OCI-LY1 (cell line): ENCODE results near the gene ANXA7.

Experiments used
- H2AFZ ChIP-seq: fragments of 200-600 bp; sonication (generic), shearing (Covaris generic); 2 replicates; pipeline ENCODE4 v1.6.0; 2014; ENCODE audit warnings: antibody characterized with exemption, mild to moderate bottlenecking, low read length
- H3F3A ChIP-seq: fragments of 200-600 bp; sonication (generic), shearing (Covaris generic); 2 replicates; pipeline ENCODE4 v1.6.0; 2014; ENCODE audit warnings: mild to moderate bottlenecking, antibody characterized with exemption, low read length, moderate library complexity; ENCODE audit not compliant: insufficient read depth
- H3K27ac ChIP-seq: fragments of 200-600 bp; sonication (generic); 2 replicates; pipeline ENCODE4 v1.5.1; 2014; ENCODE audit warnings: low read length, mixed run types, mild to moderate bottlenecking, low read depth; ENCODE audit not compliant: poor library complexity, severe bottlenecking
- H3K27me3 ChIP-seq: fragments of 200-600 bp; sonication (generic); 2 replicates; pipeline ENCODE4 v1.6.0; 2014; ENCODE audit warnings: antibody characterized with exemption, mild to moderate bottlenecking, low read length, moderate library complexity; ENCODE audit not compliant: insufficient read depth
- H3K36me3 ChIP-seq: fragments of 200-600 bp; sonication (generic); 2 replicates; pipeline ENCODE4 v1.6.1; 2014; ENCODE audit warnings: mild to moderate bottlenecking, antibody characterized with exemption, low read length, moderate library complexity, mixed read lengths; ENCODE audit not compliant: insufficient read depth
- H3K4me1 ChIP-seq: fragments of 200-600 bp; sonication (generic); 2 replicates; pipeline ENCODE4 v1.5.1; 2014; ENCODE audit warnings: mild to moderate bottlenecking, low read length, moderate library complexity; ENCODE audit not compliant: insufficient read depth, severe bottlenecking
- H3K4me2 ChIP-seq: fragments of 200-600 bp; sonication (generic), shearing (Covaris generic); 2 replicates; pipeline ENCODE4 v1.6.1; 2014; ENCODE audit warnings: low read length
- H3K4me3 ChIP-seq: fragments of 200-600 bp; sonication (generic); 2 replicates; pipeline ENCODE4 v1.5.1; 2014; ENCODE audit warnings: low read length, low read depth, mild to moderate bottlenecking, mixed read lengths; ENCODE audit not compliant: poor library complexity, severe bottlenecking
- H3K79me2 ChIP-seq: fragments of 200-600 bp; shearing (Covaris generic); 2 replicates; pipeline ENCODE4 v1.6.1; 2016; ENCODE audit warnings: mixed run types, low read length, mixed read lengths; ENCODE audit not compliant: insufficient read depth
- H3K9ac ChIP-seq: fragments of 200-600 bp; sonication (generic), shearing (Covaris generic); 2 replicates; pipeline ENCODE4 v1.6.1; 2014; ENCODE audit warnings: mild to moderate bottlenecking, low read length, mixed read lengths
- H3K9me2 ChIP-seq: fragments of 200-600 bp; sonication (generic), shearing (Covaris generic); 2 replicates; pipeline ENCODE4 v1.6.1; 2014; ENCODE audit warnings: low read depth, mild to moderate bottlenecking, low read length, mixed read lengths
- H3K9me3 ChIP-seq: fragments of 200-600 bp; shearing (Covaris generic); 2 replicates; pipeline ENCODE4 v1.6.1; 2014; ENCODE audit warnings: low read length, mixed read lengths
- H4K20me1 ChIP-seq: fragments of 200-600 bp; sonication (generic), shearing (Covaris generic); 2 replicates; pipeline ENCODE4 v1.6.0; 2016; ENCODE audit warnings: mild to moderate bottlenecking, low read length; ENCODE audit not compliant: insufficient read depth
- EZH2 ChIP-seq: fragments of 200-600 bp; sonication (generic), shearing (Covaris generic); IDR thresholded peaks from 2 replicates; pipeline ENCODE4 v1.8.0; 2017; ENCODE audit warnings: borderline replicate concordance, mixed run types, mild to moderate bottlenecking, antibody characterized with exemption, low read length, moderate library complexity, mixed read lengths
- TF ChIP-seq, protein P1 (sequence below): fragments of 200-600 bp; sonication (generic), shearing (Covaris generic); IDR thresholded peaks from 2 replicates; pipeline ENCODE4 v1.5.1; 2017; ENCODE audit warnings: mild to moderate bottlenecking, antibody characterized with exemption, low read length, moderate library complexity, mixed read lengths

Gene ANXA7

DNA sequence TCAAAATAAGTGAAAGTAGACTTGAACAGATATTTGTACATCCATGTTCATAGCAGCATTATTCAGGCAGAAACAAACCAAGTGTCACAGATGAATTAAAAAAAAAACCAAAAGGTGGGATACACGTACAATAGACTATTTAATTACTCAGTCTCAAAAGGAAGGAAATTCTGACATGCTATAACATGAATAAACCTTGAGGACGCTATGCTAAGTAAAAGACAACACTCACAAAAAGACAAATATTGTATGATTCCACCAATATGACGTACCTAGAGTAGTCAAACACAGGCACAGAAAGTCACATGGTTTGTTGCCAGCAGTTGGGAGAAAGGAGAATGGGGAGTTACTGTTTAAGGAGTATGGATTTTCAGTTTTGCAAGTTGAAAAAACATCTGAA, 37.2 kb downstream of the ANXA7 start:
- Histone ChIP-seq H3K36me3 (peaks cover 70% of the 10 kb centered on the region), H3K9me3 (no peaks in the 10 kb centered on the region), H2AFZ (no peak overlapping the region), H3K9me2 (no peaks in the 10 kb centered on the region), H3K4me1 (no peaks in the 10 kb centered on the region), H3K4me3 (no peak overlapping the region), H4K20me1 (no peaks in the 10 kb centered on the region), H3K9ac (no peak overlapping the region), H3F3A (no peaks in the 10 kb centered on the region), H3K27ac (no peak overlapping the region), H3K79me2 (no peaks in the 10 kb centered on the region), H3K27me3 (no peaks in the 10 kb centered on the region), H3K4me2 (no peak overlapping the region)
- TF ChIP-seq, protein P1, sequence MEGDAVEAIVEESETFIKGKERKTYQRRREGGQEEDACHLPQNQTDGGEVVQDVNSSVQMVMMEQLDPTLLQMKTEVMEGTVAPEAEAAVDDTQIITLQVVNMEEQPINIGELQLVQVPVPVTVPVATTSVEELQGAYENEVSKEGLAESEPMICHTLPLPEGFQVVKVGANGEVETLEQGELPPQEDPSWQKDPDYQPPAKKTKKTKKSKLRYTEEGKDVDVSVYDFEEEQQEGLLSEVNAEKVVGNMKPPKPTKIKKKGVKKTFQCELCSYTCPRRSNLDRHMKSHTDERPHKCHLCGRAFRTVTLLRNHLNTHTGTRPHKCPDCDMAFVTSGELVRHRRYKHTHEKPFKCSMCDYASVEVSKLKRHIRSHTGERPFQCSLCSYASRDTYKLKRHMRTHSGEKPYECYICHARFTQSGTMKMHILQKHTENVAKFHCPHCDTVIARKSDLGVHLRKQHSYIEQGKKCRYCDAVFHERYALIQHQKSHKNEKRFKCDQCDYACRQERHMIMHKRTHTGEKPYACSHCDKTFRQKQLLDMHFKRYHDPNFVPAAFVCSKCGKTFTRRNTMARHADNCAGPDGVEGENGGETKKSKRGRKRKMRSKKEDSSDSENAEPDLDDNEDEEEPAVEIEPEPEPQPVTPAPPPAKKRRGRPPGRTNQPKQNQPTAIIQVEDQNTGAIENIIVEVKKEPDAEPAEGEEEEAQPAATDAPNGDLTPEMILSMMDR = no peak
- TF ChIP-seq EZH2 = no peak

DNA sequence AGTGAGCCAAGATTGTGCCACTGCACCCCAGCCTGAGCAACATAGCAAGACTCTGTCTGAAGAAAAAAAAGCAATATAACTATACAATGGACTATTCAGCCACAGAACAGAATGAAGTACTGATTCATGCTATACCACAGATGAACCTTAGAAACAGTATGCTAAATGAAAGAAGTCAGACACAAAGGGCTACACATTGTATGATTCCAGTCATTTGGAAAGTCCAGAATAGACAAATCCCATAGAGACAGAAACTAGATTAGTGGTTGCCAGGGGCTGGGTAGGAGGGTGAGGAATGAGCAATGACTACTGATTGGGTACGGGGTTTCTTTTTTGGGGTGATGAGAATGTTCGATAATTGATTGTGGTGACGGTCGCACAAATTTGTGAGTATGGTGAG, 45.6 kb downstream of the ANXA7 start:
- TF ChIP-seq, protein P1 = no peak
- no peak overlapping the region for H3K4me2 ChIP-seq
- H3K27me3 ChIP-seq = no peaks in the 10 kb centered on the region
- no peak overlapping the region for H3K4me3 ChIP-seq
- H3K79me2 ChIP-seq = no peaks in the 10 kb centered on the region
- no peaks in the 10 kb centered on the region for H4K20me1 ChIP-seq
- H3F3A ChIP-seq = no peaks in the 10 kb centered on the region
- no peaks in the 10 kb centered on the region for H3K9me2 ChIP-seq
- H3K4me1 ChIP-seq = no peaks in the 10 kb centered on the region
- no peak overlapping the region for H3K9ac ChIP-seq
- H3K27ac ChIP-seq = no peak overlapping the region
- H3K36me3 ChIP-seq = peaks cover 46% of the 10 kb centered on the region
- no peak overlapping the region for H2AFZ ChIP-seq
- no peaks in the 10 kb centered on the region for H3K9me3 ChIP-seq

DNA sequence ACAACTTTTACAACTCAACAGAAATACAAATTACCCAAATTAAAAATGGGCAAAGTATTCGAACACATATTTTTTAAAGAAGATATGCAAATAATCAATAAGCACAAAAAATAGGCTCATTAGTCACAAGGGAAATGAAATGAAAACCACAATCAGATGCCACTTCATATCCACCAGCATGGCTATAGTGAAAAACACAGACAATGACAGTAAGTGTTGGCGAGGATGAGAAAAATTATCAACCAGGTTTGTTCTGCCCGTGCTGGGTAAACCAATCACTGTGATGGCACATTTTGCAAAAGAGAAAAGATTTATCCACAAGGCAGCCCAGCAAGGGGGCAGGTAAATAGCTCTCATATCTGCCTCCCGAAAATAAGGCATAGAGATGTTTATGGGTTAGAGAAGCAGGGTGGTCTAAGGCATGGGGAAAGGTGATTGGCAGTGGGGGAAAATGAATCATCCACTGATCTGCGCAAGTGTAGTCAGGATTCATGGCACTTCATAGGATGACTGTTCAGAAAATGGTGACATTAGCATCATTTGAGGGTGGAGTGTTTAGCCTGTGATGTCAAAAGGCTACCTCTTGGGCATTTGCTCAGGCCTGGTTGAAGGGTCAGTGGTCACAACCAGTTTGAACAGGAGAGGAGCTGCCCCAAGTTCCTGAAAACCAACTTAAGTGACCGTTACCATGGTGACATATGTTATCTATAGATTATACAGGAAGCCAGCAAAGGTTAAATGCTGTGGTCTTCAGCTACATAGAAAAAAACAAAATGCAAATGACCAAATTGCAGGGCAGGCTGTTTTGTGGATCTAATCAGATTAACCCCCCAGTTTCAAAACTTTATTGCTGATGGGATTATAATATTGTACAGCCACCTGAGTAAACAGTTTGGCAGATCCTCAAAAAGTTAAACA, 47.2 kb downstream of the ANXA7 start:
- TF ChIP-seq, protein P1 = no peak
- no peak for TF ChIP-seq EZH2
- Histone ChIP-seq H3K9me3 (no peaks in the 10 kb centered on the region), H3K36me3 (peaks cover 46% of the 10 kb centered on the region), H3F3A (peaks cover 7% of the 10 kb centered on the region; the same call in 1 of the 2 replicates), H3K4me3 (no peak overlapping the region), H3K9ac (no peak overlapping the region), H3K4me1 (no peaks in the 10 kb centered on the region), H4K20me1 (no peaks in the 10 kb centered on the region), H3K79me2 (no peaks in the 10 kb centered on the region), H3K4me2 (no peak overlapping the region), H3K27me3 (no peaks in the 10 kb centered on the region), H3K9me2 (no peaks in the 10 kb centered on the region), H2AFZ (no peak overlapping the region), H3K27ac (no peak overlapping the region)
